IPS-18c (cell line): ENCODE results near the gene ZNF512.
"Not testable (repeated sequence)": the region's sequence is repeated elsewhere in the genome, so short reads cannot be mapped to it uniquely, and the experiment has no call there.

Source experiments
- H3K4me3 ChIP-seq: 2 replicates; pipeline ENCODE4 v1.7.0; 2013; ENCODE audit warnings: low read depth, mild to moderate bottlenecking, low read length, moderate library complexity; ENCODE audit not compliant: insufficient read depth
- H3K9me3 ChIP-seq: one replicate; pipeline ENCODE4 v1.6.1; 2013; ENCODE audit warnings: mild to moderate bottlenecking, low read length, moderate library complexity; ENCODE audit not compliant: control insufficient read depth, insufficient read depth

ZNF512 gene

DNA sequence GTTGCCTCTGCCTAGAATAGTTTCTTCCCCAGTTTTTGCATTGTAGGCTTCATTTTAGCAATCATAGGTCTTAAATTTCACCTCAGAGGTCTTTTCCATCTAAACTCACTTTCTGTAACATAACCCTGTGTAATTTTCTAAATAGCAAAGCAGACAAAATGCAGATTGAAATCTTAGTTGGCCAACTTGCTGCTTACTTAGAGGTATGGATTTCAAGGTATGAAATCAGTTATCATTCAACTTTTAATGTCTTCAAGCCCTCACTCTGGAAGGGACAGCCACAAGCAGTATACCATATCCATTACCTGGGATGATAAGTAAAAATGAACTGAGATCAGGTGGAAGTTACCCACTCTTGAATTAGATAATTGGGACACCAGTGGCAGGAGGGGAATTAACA, 42.1 kb downstream of the ZNF512 start:
- Histone ChIP-seq H3K9me3 (no peaks in the 10 kb centered on the region), H3K4me3 (no peak overlapping the region)

DNA sequence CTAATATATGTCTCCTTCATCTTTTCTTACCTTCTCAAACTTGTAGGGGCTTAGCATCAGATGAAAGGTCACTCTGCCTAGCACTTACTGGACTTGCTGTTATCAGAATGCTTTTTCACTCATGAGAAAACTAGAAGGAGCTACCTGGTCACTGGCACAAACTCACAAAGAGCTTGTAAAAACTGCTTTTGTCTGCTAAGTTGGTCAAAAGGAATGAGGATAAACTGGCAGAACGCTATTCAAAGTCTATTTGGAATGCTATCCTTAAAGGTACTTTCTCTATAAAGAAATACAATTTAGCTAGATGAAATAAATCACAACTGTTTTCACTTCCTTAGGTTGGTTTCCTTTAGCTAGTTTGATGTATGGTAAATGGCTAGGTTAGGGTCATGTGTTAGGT, 43.5 kb downstream of the ZNF512 start:
- not testable (repeated sequence) for H3K9me3 ChIP-seq, H3K4me3 ChIP-seq

DNA sequence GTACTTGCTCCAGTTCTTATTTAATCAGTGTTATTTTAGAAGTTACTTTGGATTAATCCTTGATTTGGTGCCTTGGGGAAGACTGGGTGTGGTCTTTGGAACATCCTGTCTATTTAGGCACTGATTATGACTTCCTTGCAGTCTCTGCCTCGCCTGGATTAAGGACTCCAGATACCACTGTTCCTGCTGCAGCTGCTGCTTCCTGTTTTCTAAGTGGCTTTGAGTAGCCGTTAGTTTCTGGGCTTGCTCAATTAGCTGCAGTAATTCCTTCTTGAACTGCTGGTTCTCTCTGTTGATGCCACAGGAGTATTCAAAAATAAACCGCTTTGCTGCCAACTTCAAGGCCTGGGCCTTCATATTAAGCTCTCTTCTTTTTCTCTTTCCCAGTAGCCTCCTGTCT, 44.1 kb downstream of the ZNF512 start:
- H3K4me3 ChIP-seq, H3K9me3 ChIP-seq: not testable (repeated sequence)

DNA sequence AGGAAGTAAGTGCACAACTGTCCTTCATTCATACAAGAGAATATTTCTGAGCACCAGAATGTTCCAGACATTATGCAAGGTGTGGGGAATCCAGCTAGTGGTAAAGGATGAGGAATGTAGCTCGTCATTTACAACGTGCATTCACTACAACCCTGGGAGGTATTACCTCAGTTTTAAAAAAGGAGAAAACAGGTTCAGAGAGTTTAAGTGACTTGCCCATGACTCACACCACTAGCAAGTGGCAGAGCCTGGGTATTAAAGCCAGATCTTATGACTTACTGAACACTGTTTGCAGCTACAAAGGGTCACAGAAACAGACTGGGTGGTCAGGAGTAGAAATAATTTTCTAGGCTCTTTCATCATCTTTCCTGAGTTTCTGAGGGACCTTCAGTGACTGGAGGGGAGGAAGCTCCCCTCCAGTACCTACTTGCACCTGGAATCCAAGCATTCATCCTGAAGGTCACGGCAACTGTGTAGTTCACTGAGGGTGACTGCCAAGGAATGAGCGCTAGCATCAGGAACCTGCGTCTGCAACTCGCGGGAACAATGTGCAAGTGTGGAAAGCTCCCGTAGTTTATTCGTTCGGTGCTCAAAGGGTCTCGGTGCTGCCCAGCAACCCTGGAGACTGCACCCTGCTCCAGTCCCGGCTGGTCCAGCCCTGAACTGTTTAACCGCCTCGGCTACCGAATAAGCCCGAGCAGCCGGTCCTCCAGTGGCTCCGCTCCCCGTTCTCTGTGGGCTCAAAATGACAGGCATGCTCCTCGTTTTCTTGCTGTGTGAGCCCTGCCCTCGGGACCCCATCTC, 45.3 kb downstream of the ZNF512 start:
- peak overlapping the region; percentile 85 for H3K4me3 ChIP-seq
- H3K9me3 ChIP-seq: no peaks in the 10 kb centered on the region

DNA sequence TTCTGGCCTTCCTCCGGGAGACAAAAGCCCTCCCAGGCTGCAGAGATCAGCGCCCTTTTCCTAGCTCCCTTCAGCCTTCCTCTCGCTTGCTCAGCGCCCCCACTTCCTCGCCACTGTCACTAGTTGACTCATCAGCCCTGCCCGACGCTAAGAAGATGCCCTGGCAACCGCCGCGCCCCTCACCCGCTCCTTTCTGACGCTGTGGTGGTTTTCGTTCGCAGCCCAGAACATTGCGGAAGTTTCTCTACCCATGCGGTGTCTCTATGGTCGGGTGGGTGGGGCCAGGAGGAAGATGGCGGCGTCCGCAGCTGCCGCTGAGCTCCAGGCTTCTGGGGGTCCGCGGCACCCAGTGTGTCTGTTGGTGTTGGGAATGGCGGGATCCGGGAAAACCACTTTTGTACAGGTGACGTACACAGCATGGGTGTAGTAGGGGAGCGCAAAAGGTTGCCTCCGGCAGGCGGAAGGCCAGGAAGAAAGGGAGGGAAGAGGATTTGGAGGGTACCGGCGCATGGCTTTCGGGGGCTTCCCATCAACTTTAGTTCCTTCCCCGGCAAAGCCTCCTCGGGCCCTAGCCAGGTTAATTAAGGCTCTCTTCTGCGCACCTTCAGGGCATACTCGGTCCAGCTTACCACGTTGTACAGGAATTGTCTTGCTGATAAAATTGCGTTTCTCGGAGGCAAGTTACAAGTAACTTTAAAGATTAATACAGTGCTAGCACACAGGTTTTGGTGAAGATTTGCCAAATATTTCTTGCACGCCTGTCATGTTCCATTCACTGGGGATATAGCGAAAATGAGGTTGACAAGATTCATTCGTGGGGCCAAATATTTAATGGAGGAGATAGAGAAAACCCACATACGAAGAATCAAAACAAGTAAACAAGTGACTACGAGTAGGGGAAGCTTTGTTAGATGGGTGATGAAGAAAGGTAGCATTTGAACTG, 46.2 kb downstream of the ZNF512 start, which contains the start of the genes CCDC121 and GPN1:
CCDC121 (minus strand) TSS at position 246 of the 943 bp plus-strand sequence. CDS start 1,213 bp downstream, outside the sequence.
GPN1 (plus strand) TSS at position 284 of the 943 bp plus-strand sequence; CDS start at position 293, 9 bp downstream.
- Histone ChIP-seq H3K4me3 (peak within 1 kb of the TSS; percentile 85), H3K9me3 (no peaks in the 10 kb centered on the region)

DNA sequence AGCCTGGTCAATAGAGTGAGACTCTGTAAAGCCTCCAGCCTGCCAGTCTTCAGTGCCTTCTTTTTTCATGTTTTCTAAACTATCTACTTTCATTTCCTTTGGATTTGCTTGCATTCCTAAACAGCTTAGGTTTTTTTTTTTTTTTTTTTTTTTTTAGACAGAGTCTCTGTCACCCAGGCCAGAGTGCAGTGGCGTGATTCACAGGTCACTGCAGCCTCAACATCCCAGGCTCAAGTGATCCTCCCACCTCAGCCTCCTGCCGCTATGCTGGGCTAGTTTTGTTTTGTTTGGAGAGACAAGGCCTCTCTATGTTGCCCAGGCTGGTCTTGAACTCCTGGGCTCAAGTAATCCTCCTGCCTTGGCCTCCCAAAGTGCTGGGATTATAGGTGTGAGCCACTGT, 47.4 kb downstream of the ZNF512 start:
- H3K9me3 ChIP-seq, H3K4me3 ChIP-seq: not testable (repeated sequence)

DNA sequence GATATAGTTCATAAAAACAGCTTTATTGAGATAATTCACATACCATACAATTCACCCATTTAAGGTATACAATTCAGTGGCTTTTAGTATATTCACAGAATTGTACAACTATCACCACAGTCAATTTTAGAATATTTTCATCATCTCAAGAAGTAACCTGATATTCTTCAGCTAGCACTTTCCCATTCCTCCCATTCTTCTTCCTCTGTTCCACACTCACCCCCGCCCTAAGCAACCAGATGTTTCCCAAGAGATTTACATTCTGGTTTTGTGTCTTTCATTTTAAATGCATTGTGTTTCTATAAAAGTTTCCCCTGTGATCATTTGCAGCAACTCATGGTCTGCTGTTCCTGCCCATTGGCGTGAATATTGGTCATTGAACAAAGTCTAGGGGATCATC, 51.4 kb downstream of the ZNF512 start:
- H3K9me3 ChIP-seq: no peaks in the 10 kb centered on the region
- no peak overlapping the region for H3K4me3 ChIP-seq

DNA sequence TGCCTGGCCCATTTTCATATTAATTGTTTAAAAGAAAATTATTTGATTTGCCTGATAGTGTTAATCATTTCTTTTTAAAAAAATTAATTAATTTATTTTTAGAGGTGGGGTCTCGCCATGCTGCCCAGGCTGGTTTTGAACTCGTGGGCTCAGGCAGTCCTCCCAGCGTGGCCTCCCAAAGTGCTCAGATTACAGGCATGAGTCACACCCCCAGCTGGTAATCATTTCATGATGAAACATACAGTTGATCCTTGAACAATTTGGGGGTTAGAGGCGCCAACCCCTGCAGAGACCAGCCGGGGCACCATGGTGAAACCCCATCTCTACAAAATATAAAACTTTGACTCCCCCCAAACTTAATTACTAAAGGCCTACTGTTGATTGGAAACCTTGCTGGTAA, 53.9 kb downstream of the ZNF512 start:
- Histone ChIP-seq H3K9me3 (no peaks in the 10 kb centered on the region), H3K4me3 (no peak overlapping the region)

DNA sequence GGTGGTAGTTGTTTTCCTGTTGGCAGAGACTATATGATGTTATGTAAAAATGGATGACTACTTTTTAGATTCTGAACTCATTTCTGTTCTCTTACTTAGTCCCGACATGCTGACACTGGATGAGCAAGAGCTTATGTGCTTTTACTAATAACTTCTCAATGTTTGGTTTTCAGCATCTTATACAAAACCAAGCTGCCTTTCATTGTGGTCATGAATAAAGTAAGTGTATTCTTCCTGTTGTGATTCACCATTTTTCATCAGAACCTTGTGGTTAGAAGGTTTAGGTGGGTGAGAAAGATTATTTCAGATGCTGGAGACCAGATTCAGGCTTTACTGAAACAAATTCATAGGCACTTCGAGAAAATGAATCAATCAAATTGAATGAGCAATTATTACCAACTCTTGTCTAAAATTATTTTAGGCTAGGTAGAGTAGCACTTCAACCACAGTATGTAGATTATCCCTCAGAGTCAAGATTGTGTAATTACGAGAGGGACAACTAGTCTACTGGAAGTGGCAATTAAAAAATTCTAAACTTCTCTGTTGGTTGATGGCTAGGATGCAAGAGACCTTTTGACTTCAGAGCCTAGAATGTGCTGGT, 55.3 kb downstream of the ZNF512 start:
- no peak overlapping the region for H3K4me3 ChIP-seq
- no peaks in the 10 kb centered on the region for H3K9me3 ChIP-seq

DNA sequence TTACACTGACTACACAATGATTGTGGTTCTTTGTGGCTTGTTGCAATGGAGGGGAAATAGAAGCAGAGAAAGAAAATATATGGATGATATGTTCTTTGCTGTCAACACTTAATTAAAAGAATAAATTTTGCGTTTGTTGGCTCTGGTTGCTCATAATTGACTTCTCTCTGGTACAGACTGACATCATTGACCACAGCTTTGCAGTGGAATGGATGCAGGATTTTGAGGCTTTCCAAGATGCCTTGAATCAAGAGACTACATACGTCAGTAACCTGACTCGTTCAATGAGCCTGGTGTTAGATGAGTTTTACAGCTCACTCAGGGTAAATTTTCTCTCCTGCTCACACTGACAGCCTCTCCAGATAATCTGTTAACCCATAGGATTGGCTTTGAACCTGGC, 55.9 kb downstream of the ZNF512 start:
- no peaks in the 10 kb centered on the region for H3K9me3 ChIP-seq
- H3K4me3 ChIP-seq: no peak overlapping the region

DNA sequence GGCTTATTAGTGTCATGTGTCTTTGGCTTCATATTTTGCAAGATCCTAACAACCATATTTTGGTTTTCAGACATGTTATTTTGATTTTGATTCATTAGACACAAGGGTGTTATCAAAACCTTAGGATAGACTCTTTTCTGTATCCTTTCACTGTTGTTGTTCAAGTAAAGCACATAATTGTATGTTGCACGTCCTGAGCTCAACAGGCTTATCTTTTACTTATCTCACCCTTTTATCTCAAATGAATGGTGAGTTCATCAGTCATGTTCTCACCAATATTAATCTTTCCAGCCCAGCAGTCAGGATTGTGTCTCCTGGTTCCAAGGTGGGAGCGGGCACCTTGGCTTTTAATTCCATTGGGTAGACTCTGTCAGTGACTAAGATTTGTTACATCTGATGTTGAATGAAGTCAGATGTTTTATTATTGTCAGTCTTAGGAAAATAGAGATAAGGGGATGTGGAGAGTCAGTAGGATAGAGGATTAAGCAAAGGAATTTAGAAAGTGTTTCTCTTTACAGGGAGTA, 57.9 kb downstream of the ZNF512 start:
- H3K9me3 ChIP-seq: no peaks in the 10 kb centered on the region
- H3K4me3 ChIP-seq: no peak overlapping the region

DNA sequence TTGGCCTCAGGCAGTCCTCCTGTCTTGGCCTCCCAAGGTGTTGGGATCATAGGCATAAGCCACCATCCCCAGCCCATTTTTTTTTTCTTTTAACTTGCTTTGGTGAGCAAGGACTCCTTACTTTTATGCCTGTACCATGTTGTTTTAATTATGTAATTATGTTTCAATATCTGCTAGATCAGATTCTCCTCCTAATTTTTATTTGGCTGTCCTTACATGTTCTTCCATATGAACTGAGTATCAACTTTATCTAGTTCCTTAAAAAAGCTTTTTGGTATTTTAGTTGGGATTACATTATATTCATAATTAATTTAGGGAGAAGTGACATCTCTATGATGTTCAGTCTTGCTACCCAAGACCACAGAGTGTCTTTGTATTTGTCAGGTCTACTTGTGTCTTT, 62.4 kb downstream of the ZNF512 start:
- H3K4me3 ChIP-seq: no peak overlapping the region
- H3K9me3 ChIP-seq: no peaks in the 10 kb centered on the region

DNA sequence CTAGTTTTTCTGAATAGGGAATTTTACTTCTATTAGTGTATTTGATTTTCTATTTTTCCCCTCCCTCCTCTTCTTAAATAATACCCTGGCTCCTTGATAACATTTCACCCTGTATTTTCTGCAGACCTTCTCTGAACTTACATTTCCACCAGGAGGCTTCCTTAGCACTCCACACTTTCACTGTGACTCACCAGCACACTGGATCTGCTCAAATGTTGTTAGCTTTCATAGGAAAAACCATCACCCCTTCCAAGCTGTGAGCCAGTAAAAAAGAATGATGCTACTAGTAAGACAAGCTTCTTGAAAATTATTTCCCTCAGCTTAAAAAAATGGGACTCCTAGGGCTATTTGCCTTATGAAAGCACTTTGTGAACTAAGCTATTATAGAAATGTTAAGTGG, 64.4 kb downstream of the ZNF512 start:
- Histone ChIP-seq H3K9me3 (no peaks in the 10 kb centered on the region), H3K4me3 (no peak overlapping the region)

DNA sequence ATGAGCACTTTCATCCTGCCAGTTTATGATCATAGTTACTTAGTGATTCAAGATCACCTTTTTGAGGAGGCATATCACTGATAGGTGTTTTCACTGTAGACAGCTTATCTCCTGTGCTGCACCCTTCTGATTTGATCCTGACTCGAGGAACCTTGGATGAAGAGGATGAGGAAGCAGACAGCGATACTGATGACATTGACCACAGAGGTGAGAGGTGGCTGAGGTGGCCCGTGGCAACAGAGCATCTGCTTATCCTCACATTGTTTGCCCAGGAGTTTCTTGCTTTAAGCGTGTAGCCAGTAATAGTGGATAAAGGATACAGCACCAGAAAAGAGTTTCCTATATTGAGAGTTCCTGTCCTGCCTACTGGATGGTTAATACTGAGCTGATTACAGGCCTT, 64.9 kb downstream of the ZNF512 start:
- Histone ChIP-seq H3K4me3 (no peak overlapping the region), H3K9me3 (no peaks in the 10 kb centered on the region)

DNA sequence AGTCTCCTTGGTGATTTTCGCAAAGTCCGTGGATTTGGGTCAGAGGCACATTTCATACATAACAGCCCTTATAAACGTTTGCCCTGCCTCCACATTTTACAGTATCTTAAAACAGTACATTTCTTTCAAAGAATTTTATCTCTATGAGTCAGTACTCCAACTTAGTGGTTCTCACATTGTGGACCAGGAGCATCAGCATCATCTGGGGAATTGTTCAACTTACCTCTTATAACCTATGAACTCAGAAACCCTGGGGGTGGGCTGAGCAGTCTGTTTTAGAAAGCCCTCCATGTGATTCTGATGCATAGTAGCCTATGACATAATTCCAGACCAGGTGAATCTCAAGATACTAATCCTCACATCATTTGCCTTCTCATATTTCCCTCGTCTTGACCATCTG, 68.2 kb downstream of the ZNF512 start:
- no peak overlapping the region for H3K4me3 ChIP-seq
- H3K9me3 ChIP-seq: no peaks in the 10 kb centered on the region

DNA sequence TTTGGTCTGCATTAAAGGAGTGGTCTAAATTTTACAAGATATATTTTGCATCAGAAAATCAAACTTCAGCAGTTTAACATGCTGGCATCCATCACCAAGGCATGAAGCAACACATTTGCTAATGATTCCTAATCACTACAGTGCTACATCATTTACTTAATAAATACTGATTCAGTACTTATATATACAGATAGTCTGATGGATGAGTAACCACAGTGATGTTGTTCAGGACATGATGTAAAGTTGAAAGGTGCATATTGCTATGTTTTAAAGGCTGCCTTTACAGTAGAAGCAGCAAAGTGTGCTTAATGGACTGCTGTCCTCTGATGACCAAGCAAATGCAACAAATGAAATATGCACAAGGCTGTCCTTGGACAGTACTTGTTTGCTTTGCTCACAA, 69.5 kb downstream of the ZNF512 start:
- H3K4me3 ChIP-seq: no peak overlapping the region
- peaks cover under 1% of the 10 kb centered on the region for H3K9me3 ChIP-seq

DNA sequence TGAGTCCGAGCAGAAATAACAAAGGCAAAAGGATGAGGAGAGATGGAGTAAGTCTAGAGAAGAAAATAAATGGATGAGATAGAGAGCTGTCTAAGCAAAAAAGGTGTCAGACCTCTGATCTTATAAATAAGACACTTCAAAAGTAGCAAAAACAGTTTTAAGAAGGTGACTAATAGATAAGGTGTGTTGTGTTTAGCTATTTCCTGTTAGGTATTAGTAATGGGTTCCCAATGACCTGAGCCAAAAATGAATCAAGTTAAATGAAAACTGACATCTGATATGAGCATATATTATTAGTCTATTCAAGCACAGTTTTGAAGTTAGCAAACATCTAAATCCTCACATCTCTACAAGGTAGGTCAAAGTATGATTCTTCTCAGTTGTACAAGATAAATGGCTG, 69.9 kb downstream of the ZNF512 start:
- peaks cover 2% of the 10 kb centered on the region for H3K9me3 ChIP-seq
- H3K4me3 ChIP-seq: no peak overlapping the region
